Ovary (tissue), 9 donors: ENCODE results near the gene MBOAT7. TPM values are rescaled to one million over a fixed set of nuclear protein-coding genes. Genes with fewer than 3 reads are reported as not detected.
"Not testable (repeated sequence)": the region's sequence is repeated elsewhere in the genome, so short reads cannot be mapped to it uniquely, and the experiment has no call there.

Source experiments
- DNase-seq, 5 donors: peaks; one replicate each; pipeline ENCODE4 v3.0.0-alpha.2; 2019 to 2020
- H3K27ac ChIP-seq, 2 donors: fragments of 200-600 bp; one replicate each; pipeline versions ENCODE4 v1.5.1 to v1.8.0; 2019 to 2022
- H3K27me3 ChIP-seq: fragments of 200-600 bp; one replicate; pipeline ENCODE4 v1.8.0; 2022
- H3K36me3 ChIP-seq: fragments of 200-600 bp; sonication (generic); one replicate; pipeline ENCODE4 v1.5.1; 2019
- H3K4me1 ChIP-seq: one replicate; pipeline ENCODE4 v1.8.1; 2013; ENCODE audit warnings: mild to moderate bottlenecking, moderate library complexity; ENCODE audit not compliant: insufficient read depth
- H3K4me3 ChIP-seq: fragments of 200-600 bp; sonication (generic); one replicate; pipeline ENCODE4 v1.5.1; 2017
- H3K9me3 ChIP-seq, 2 donors: fragments of 200-600 bp in 1 of 2; sonication (generic) in 1 of 2; one replicate each; pipeline versions ENCODE4 v1.5.1 to v1.8.1; 2013 to 2019; ENCODE audit warnings: mild to moderate bottlenecking in 1 of 2, moderate library complexity in 1 of 2
- CTCF ChIP-seq, 3 donors: fragments of 450-650 bp in 2 of 3; fragments of 200-600 bp in 1 of 3; IDR thresholded peaks; one replicate each; pipeline versions ENCODE4 v1.5.1 to v1.8.0; 2016 to 2022; ENCODE audit warnings: antibody characterized with exemption in 3 of 3, mild to moderate bottlenecking in 1 of 3
- EP300 ChIP-seq: sonication (generic); formaldehyde crosslinking; IDR thresholded peaks from one replicate; pipeline ENCODE4 v1.6.1; 2017; ENCODE audit warnings: antibody characterized with exemption
- POLR2A ChIP-seq: fragments of 450-650 bp; IDR thresholded peaks from one replicate; pipeline ENCODE4 v1.6.1; 2017; ENCODE audit warnings: antibody characterized with exemption, mild to moderate bottlenecking, moderate library complexity
- WGBS, 3 donors: extraction: QIAGEN DNeasy Blood & Tissue Kit in 1 of 3; methylation state at CpG; one replicate each; pipeline versions ENCODE4 v1.1.5 to v1.1.7; 2013 to 2017; 5-methylcytosine and 5-hydroxymethylcytosine counted together
- intact Hi-C, 4 donors: fragments of 100-400 bp; cut with DNase I; formaldehyde crosslinking; loops; one replicate each; pipeline versions ENCODE4 v1.11.0 to v1.15.1; 2022 to 2023
- polyA plus RNA-seq, 2 donors: library from polyadenylated mRNA; stranded (reverse); fragments of 200-250 nt in 1 of 2; fragments of 350-450 nt in 1 of 2; fragmentation: Illumina TruSeq in 1 of 2; extraction: RNeasy Lipid Tissue Mini Kit (QIAGEN cat#74804) in 1 of 2; gene quantifications; one replicate each; pipeline ENCODE4 v1.2.3, GENCODE V29; 2013 to 2014
- total RNA-seq, 7 donors: library from RNA; depleted of rRNA in 2 of 7; stranded (reverse); fragments of >200 nt in 2 of 7; fragmentation: NEBNext Ultra II Directional in 3 of 7; extraction: Animal tissue kit (Norgen Biotek cat#: 25700) in 3 of 7; gene quantifications; one replicate each; pipeline versions ENCODE4 v1.1.0 to v1.2.4, GENCODE V29; 2016 to 2023
- donor health status: DM: no; HTN: no; CAD: no; lungs with moderate emphysema.
- donor health status: DM: no; HTN: no; CAD: no.
- donor health status: Bipolar disorder and iron deficiency.
- donor health status: DM: yes; HTN: yes; CAD: no.
- donor health status: DM: no; HTN: no; CAD: no.
- donor health status: DM: yes; HTN: yes; CAD: no.

Gene MBOAT7
- total and polyA plus RNA-seq, 9 donors: 41.0 to 105 (median 51.5) TPM

GRCh38 chr19:54218960-54219661, 29.7 kb upstream of the MBOAT7 start:
- H3K36me3 ChIP-seq: no peaks in the 10 kb centered on the region
- no peak overlapping the region for H3K27ac ChIP-seq
- WGBS, 3 donors: 67 to 81% (median 77%) methylated on average over 27 of the region's 27 CpGs
- H3K27me3 ChIP-seq: no peaks in the 10 kb centered on the region
- intact Hi-C loops: no loop called here
- no peaks in the 10 kb centered on the region for H3K4me1 ChIP-seq
- TF ChIP-seq EP300: no peak
- no peak for TF ChIP-seq POLR2A
- TF ChIP-seq CTCF (IDR thresholded peaks at IDR 0.05): no peak
- DNase-seq: no peak
- no peak overlapping the region for H3K4me3 ChIP-seq
- H3K9me3 ChIP-seq: no peaks in the 10 kb centered on the region

GRCh38 chr19:54218259-54218658, 28.9 kb upstream of the MBOAT7 start:
- 59 to 75% (median 60%) methylated on average over 8 of the region's 8 CpGs for WGBS, 3 donors
- DNase-seq: no peak
- H3K27ac ChIP-seq: no peak overlapping the region
- intact Hi-C loops: no loop called here
- no peaks in the 10 kb centered on the region for H3K36me3 ChIP-seq
- TF ChIP-seq CTCF (IDR thresholded peaks at IDR 0.05) (no peak), EP300 (no peak), POLR2A (no peak)
- H3K4me1 ChIP-seq: no peaks in the 10 kb centered on the region
- no peaks in the 10 kb centered on the region for H3K27me3 ChIP-seq
- no peak overlapping the region for H3K4me3 ChIP-seq
- no peaks in the 10 kb centered on the region for H3K9me3 ChIP-seq

- H3K27ac ChIP-seq, H3K4me1 ChIP-seq, H3K9me3 ChIP-seq, H3K36me3 ChIP-seq, H3K27me3 ChIP-seq, intact Hi-C loops, H3K4me3 ChIP-seq, DNase-seq: not testable (repeated sequence)
- 54 to 71% (median 55%) methylated on average over 16 to 18 of the region's 20 CpGs for WGBS, 3 donors
Observed at GRCh38 chr19:54217517-54218247, 28.3 kb upstream of the MBOAT7 start.

- no peaks in the 10 kb centered on the region for H3K9me3 ChIP-seq
- TF ChIP-seq EP300: no peak
- TF ChIP-seq CTCF (IDR thresholded peaks at IDR 0.05): no peak
- no peak for TF ChIP-seq POLR2A
- H3K4me3 ChIP-seq: no peak overlapping the region
- 66 to 78% (median 71%) methylated on average over 9 of the region's 9 CpGs for WGBS, 3 donors
- H3K27ac ChIP-seq: no peak overlapping the region
- no peak for DNase-seq
- intact Hi-C loops: no loop called here
- H3K4me1 ChIP-seq: no peaks in the 10 kb centered on the region
- no peaks in the 10 kb centered on the region for H3K36me3 ChIP-seq
- H3K27me3 ChIP-seq: no peaks in the 10 kb centered on the region
Observed at GRCh38 chr19:54216869-54217268, 27.5 kb upstream of the MBOAT7 start.

DNA sequence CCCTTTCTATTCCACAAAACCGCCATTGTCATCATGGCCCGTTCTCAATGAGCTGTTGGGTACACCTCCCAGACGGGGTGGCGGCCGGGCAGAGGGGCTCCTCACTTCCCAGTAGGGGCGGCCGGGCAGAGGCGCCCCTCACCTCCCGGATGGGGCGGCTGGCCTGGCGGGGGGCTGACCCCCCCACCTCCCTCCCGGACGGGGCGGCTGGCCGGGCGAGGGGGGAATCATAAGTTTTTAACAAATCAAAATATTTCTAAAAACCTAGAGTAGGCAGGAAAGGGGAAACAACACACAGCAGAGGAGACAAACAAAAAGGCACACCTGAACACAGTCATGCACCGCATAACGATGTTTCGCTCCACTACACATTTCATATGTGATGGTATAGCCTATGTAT, 25.4 kb upstream of the MBOAT7 start:
- H3K4me1 ChIP-seq, H3K9me3 ChIP-seq, H3K27me3 ChIP-seq, H3K36me3 ChIP-seq, H3K27ac ChIP-seq, H3K4me3 ChIP-seq, DNase-seq, intact Hi-C loops: not testable (repeated sequence)
- WGBS, 3 donors: 95 to 98% (median 95%) methylated on average over 14 to 19 of the region's 19 CpGs

DNA sequence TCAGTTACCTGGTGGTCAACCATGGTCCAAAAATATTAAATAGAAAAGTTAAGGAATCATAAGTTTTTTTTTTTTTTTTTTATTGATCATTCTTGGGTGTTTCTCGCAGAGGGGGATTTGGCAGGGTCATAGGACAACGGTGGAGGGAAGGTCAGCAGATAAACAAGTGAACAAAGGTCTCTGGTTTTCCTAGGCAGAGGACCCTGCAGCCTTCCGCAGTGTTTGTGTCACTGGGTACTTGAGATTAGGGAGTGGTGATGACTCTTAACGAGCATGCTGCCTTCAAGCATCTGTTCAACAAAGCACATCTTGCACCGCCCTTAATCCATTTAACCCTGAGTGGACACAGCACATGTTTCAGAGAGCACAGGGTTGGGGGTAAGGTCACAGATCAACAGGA, 24.8 kb upstream of the MBOAT7 start:
- intact Hi-C loops: not testable (repeated sequence)
- peaks cover 10% of the 10 kb centered on the region for H3K4me1 ChIP-seq
- WGBS, 3 donors: 54 to 70% (median 64%) methylated on average over 4 to 5 of the region's 5 CpGs

More for the DNA sequence above, 24.8 kb upstream of the MBOAT7 start:
- not testable (repeated sequence) for H3K9me3 ChIP-seq, H3K27me3 ChIP-seq, DNase-seq, H3K4me3 ChIP-seq, H3K27ac ChIP-seq, H3K36me3 ChIP-seq
